GM18519 (cell line): ENCODE results near the gene BEX3.
A peak's percentile ranks its signal among the peaks of the same experiment; 100 is the strongest.
"Not testable (repeated sequence)": the region's sequence is repeated elsewhere in the genome, so short reads cannot be mapped to it uniquely, and the experiment has no call there.

Experiments used
- ATAC-seq: cut with Tn5 transposase; IDR thresholded peaks from one replicate; pipeline ENCODE4 v1.9.1; 2021; ENCODE audit warnings: mild to moderate bottlenecking, moderate library complexity; ENCODE audit not compliant: unreplicated experiment, low FRiP score

Gene BEX3

DNA sequence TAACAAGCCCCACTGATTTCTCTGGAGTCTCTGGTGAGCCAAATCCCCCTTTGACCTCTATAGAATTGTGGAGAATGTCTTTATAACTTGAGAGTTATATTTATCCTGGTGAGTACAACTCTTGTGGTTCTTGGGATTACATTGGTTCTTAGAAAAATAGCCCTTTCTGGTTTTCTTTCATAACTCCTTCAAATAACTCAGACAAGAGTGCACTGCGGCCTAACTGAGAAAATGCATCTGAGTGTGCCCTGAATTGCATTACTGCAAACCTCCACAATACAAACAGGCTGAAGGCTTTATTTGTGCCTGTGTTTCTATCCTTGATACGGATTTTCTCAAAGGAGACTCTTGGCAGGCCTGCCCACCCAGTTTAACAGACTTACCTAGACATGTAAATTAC is 2.7 kb downstream of the BEX3 start:
- ATAC-seq = no peak

GRCh38 chrX:103382877-103383276 is 6.5 kb downstream of the BEX3 start:
- ATAC-seq = no peak

- no peak for ATAC-seq
These were observed 8.3 kb downstream of the BEX3 start for GRCh38 chrX:103384672-103385071.

DNA sequence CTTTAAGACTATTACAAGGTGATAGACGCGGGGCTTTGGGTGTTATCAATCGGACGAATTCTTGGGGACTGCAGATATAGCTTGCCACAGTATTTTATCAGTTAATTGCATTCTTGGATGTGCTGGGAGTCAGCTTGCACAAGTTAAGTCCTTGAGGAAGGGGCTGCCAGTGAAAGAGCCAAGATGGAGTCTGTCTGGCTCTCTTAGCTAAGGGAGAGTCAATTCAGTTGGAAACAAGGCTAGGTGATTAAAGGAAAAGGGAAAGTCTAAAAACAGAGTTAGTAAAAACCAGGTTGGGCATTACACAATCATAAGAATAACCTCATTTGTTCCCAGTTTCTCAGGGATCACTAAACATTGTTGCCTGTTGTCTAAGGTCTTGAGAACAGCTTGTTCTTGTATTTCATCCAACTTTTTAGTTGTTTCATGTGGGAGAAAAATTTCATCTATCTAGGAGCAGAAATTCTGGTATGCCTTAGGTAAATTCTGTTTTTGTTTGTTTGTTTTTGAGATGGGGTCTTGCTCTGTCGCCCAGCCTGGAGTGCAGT is 9.0 kb downstream of the BEX3 start:
- ATAC-seq = not testable (repeated sequence)

- ATAC-seq = no peak
These were observed 10.0 kb downstream of the BEX3 start for GRCh38 chrX:103386332-103386731.

DNA sequence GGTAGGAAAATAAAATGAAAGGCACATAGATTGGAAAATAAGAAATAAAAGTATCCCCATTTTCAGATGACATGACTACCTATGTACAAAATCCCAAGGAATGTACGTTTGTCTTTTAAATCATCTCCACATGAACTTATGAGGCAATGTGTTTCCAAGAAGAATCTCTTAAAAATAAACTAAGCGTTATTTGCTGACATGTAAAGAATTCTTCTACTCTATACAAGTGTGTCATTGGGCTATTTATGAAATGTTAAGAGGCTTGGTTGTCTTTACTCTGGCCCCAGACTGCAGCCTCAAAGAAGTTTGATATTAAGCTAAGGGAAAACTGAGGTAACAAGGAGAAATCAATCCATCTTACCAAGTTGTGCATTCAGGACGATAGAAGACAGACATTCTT is 17.1 kb downstream of the BEX3 start:
- no peak for ATAC-seq

- ATAC-seq = no peak
These were observed 19.8 kb downstream of the BEX3 start for GRCh38 chrX:103396186-103396585.

GRCh38 chrX:103396660-103397059 is 20.3 kb downstream of the BEX3 start:
- ATAC-seq = no peak

DNA sequence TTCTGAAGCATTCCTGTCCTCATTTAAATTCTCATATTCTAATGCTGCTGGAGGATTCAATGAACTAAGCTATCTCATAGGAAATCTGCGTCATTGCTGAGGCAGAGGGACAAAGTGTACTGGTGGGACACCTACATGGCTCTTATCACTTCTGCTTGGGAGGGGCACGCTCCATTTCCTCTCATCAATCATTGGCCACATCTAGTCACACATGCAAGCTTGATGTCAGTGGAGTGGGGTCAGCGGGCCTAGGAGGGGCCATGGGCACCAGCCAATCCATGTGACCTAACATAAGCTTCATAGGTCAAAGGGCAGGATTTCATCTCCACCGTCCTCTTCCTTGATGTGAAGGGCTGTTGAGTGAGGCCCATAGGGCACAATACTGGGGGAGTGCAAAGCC is 21.4 kb downstream of the BEX3 start:
- no peak for ATAC-seq

- no peak for ATAC-seq
These were observed 22.1 kb downstream of the BEX3 start for GRCh38 chrX:103398421-103398864.

GRCh38 chrX:103399744-103400143 is 23.4 kb downstream of the BEX3 start:
- no peak for ATAC-seq

DNA sequence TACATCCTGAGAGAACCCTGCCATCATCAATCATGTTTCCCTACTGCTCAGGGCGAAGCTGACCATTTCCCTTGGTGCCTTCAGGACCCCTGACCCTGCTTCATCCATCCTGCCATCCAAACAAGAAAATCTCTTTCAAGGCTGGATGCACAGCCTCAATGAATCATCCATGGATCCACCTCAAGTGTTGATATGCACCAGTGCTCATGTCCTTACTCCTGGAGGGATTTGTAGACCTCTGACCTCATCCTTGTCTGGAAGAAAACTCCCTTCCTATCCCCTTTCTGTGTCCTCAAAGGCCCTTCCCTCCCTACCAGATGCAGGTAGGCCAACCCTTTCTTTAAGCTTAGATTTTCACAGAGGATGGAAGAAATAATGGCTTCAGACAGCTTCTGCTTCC is 24.6 kb downstream of the BEX3 start:
- no peak for ATAC-seq

- ATAC-seq = peak; percentile 89
These were observed 28.1 kb downstream of the BEX3 start for GRCh38 chrX:103404231-103405008.

DNA sequence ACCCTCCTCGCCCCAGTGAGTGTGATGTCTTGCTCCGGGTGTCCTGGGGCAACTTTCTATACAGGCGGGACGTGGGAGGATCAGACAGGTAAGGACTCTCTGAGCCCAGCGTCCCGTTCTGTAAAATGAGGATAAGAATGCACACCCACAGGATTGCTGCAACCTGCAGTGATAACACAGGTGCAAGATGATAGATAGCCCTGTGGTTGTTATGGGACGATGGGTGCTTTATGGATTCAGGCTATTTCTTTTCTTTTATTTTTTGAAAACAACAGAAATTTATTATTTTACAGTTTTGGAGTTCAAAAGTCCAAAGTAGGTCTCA is 28.6 kb downstream of the BEX3 start:
- no peak for ATAC-seq

- ATAC-seq = no peak
These were observed 29.9 kb downstream of the BEX3 start for GRCh38 chrX:103406256-103406655.

DNA sequence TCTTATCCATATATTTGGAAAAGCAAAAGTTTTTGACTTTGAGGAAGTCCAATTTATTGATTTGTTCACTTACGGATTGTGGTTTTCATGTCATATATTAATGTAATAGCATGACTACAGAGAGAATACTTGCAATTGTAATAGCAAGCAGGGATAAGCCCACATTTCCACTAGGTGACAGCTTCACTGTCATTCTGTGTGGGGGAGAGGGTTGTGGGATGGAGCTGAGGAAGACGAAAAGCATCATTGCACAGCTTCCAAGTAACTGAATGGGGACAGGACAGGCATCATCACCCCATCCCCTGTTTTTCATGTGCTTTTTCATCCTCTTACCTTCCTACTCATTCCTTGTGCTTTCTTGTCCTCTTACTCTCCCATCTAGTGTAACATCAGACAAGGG is 31.4 kb downstream of the BEX3 start:
- no peak for ATAC-seq

GRCh38 chrX:103411721-103412120 is 35.4 kb downstream of the BEX3 start:
- ATAC-seq = not testable (repeated sequence)

- ATAC-seq = no peak
These were observed 37.5 kb downstream of the BEX3 start for GRCh38 chrX:103413705-103414387.

GRCh38 chrX:103414561-103414960 is 38.2 kb downstream of the BEX3 start:
- ATAC-seq = no peak

GRCh38 chrX:103415068-103415467 is 38.7 kb downstream of the BEX3 start:
- ATAC-seq = no peak

GRCh38 chrX:103415528-103415927 is 39.2 kb downstream of the BEX3 start:
- ATAC-seq = no peak

GRCh38 chrX:103417370-103417769 is 41.0 kb downstream of the BEX3 start:
- ATAC-seq = no peak
